OCI-LY1 (cell line): ENCODE measurements around the gene DLG1.

Source experiments
- H2AFZ ChIP-seq: fragments of 200-600 bp; sonication (generic), shearing (Covaris generic); 2 replicates; pipeline ENCODE4 v1.6.0; 2014; ENCODE audit warnings: antibody characterized with exemption, mild to moderate bottlenecking, low read length
- H3F3A ChIP-seq: fragments of 200-600 bp; sonication (generic), shearing (Covaris generic); 2 replicates; pipeline ENCODE4 v1.6.0; 2014; ENCODE audit warnings: mild to moderate bottlenecking, antibody characterized with exemption, low read length, moderate library complexity; ENCODE audit not compliant: insufficient read depth
- H3K27ac ChIP-seq: fragments of 200-600 bp; sonication (generic); 2 replicates; pipeline ENCODE4 v1.5.1; 2014; ENCODE audit warnings: low read length, mixed run types, mild to moderate bottlenecking, low read depth; ENCODE audit not compliant: poor library complexity, severe bottlenecking
- H3K27me3 ChIP-seq: fragments of 200-600 bp; sonication (generic); 2 replicates; pipeline ENCODE4 v1.6.0; 2014; ENCODE audit warnings: antibody characterized with exemption, mild to moderate bottlenecking, low read length, moderate library complexity; ENCODE audit not compliant: insufficient read depth
- H3K36me3 ChIP-seq: fragments of 200-600 bp; sonication (generic); 2 replicates; pipeline ENCODE4 v1.6.1; 2014; ENCODE audit warnings: mild to moderate bottlenecking, antibody characterized with exemption, low read length, moderate library complexity, mixed read lengths; ENCODE audit not compliant: insufficient read depth
- H3K4me1 ChIP-seq: fragments of 200-600 bp; sonication (generic); 2 replicates; pipeline ENCODE4 v1.5.1; 2014; ENCODE audit warnings: mild to moderate bottlenecking, low read length, moderate library complexity; ENCODE audit not compliant: insufficient read depth, severe bottlenecking
- H3K4me2 ChIP-seq: fragments of 200-600 bp; sonication (generic), shearing (Covaris generic); 2 replicates; pipeline ENCODE4 v1.6.1; 2014; ENCODE audit warnings: low read length
- H3K4me3 ChIP-seq: fragments of 200-600 bp; sonication (generic); 2 replicates; pipeline ENCODE4 v1.5.1; 2014; ENCODE audit warnings: low read length, low read depth, mild to moderate bottlenecking, mixed read lengths; ENCODE audit not compliant: poor library complexity, severe bottlenecking
- H3K79me2 ChIP-seq: fragments of 200-600 bp; shearing (Covaris generic); 2 replicates; pipeline ENCODE4 v1.6.1; 2016; ENCODE audit warnings: mixed run types, low read length, mixed read lengths; ENCODE audit not compliant: insufficient read depth
- H3K9ac ChIP-seq: fragments of 200-600 bp; sonication (generic), shearing (Covaris generic); 2 replicates; pipeline ENCODE4 v1.6.1; 2014; ENCODE audit warnings: mild to moderate bottlenecking, low read length, mixed read lengths
- H3K9me2 ChIP-seq: fragments of 200-600 bp; sonication (generic), shearing (Covaris generic); 2 replicates; pipeline ENCODE4 v1.6.1; 2014; ENCODE audit warnings: low read depth, mild to moderate bottlenecking, low read length, mixed read lengths
- H3K9me3 ChIP-seq: fragments of 200-600 bp; shearing (Covaris generic); 2 replicates; pipeline ENCODE4 v1.6.1; 2014; ENCODE audit warnings: low read length, mixed read lengths
- H4K20me1 ChIP-seq: fragments of 200-600 bp; sonication (generic), shearing (Covaris generic); 2 replicates; pipeline ENCODE4 v1.6.0; 2016; ENCODE audit warnings: mild to moderate bottlenecking, low read length; ENCODE audit not compliant: insufficient read depth
- CTCF ChIP-seq: fragments of 200-600 bp; sonication (generic), shearing (Covaris generic); IDR thresholded peaks from 2 replicates; pipeline ENCODE4 v1.5.1; 2017; ENCODE audit warnings: mild to moderate bottlenecking, antibody characterized with exemption, low read length, moderate library complexity, mixed read lengths
- EZH2 ChIP-seq: fragments of 200-600 bp; sonication (generic), shearing (Covaris generic); IDR thresholded peaks from 2 replicates; pipeline ENCODE4 v1.8.0; 2017; ENCODE audit warnings: borderline replicate concordance, mixed run types, mild to moderate bottlenecking, antibody characterized with exemption, low read length, moderate library complexity, mixed read lengths

The DLG1 gene

GRCh38 chr3:197117114-197117513, 181.3 kb downstream of the DLG1 start:
- no peaks in the 10 kb centered on the region for H3K9me3 ChIP-seq
- H3K4me2 ChIP-seq, result no peak overlapping the region
- H3K4me3 ChIP-seq, result no peak overlapping the region
- H4K20me1 ChIP-seq, result no peaks in the 10 kb centered on the region
- no peaks in the 10 kb centered on the region for H3K9me2 ChIP-seq
- no peak overlapping the region for H2AFZ ChIP-seq
- no peaks in the 10 kb centered on the region for H3K79me2 ChIP-seq
- H3K4me1 ChIP-seq, result no peaks in the 10 kb centered on the region
- H3K27ac ChIP-seq, result no peak overlapping the region
- H3K9ac ChIP-seq, result no peak overlapping the region
- no peaks in the 10 kb centered on the region for H3F3A ChIP-seq
- TF ChIP-seq CTCF, result no peak
- TF ChIP-seq EZH2, result no peak
- H3K36me3 ChIP-seq, result peaks cover 49% of the 10 kb centered on the region
- no peaks in the 10 kb centered on the region for H3K27me3 ChIP-seq

GRCh38 chr3:197114007-197114406, 184.4 kb downstream of the DLG1 start:
- H3K27ac ChIP-seq, result no peak overlapping the region
- no peak overlapping the region for H3K4me2 ChIP-seq
- H2AFZ ChIP-seq, result no peak overlapping the region
- H3K4me1 ChIP-seq, result no peaks in the 10 kb centered on the region
- no peaks in the 10 kb centered on the region for H3K9me3 ChIP-seq
- no peaks in the 10 kb centered on the region for H3F3A ChIP-seq
- no peak overlapping the region for H3K4me3 ChIP-seq
- TF ChIP-seq CTCF (no peak), EZH2 (no peak)
- H3K9ac ChIP-seq, result no peak overlapping the region
- no peaks in the 10 kb centered on the region for H3K9me2 ChIP-seq
- no peaks in the 10 kb centered on the region for H4K20me1 ChIP-seq
- no peaks in the 10 kb centered on the region for H3K27me3 ChIP-seq
- no peaks in the 10 kb centered on the region for H3K79me2 ChIP-seq
- peaks cover 73% of the 10 kb centered on the region for H3K36me3 ChIP-seq

GRCh38 chr3:197111685-197112084, 186.7 kb downstream of the DLG1 start:
- Histone ChIP-seq H3F3A (no peaks in the 10 kb centered on the region), H3K4me2 (no peak overlapping the region), H3K27me3 (no peaks in the 10 kb centered on the region), H3K9me3 (no peaks in the 10 kb centered on the region), H3K9ac (no peak overlapping the region), H3K27ac (no peak overlapping the region), H3K4me1 (no peaks in the 10 kb centered on the region), H3K9me2 (no peaks in the 10 kb centered on the region), H3K36me3 (peaks cover 73% of the 10 kb centered on the region), H4K20me1 (no peaks in the 10 kb centered on the region), H2AFZ (no peak overlapping the region), H3K4me3 (no peak overlapping the region), H3K79me2 (no peaks in the 10 kb centered on the region)
- TF ChIP-seq EZH2, result no peak

GRCh38 chr3:197105786-197106185, 192.6 kb downstream of the DLG1 start:
- Histone ChIP-seq H3K27me3 (no peaks in the 10 kb centered on the region), H3K36me3 (peaks cover 50% of the 10 kb centered on the region), H3K79me2 (no peaks in the 10 kb centered on the region), H3K9ac (no peak overlapping the region), H3K9me2 (no peaks in the 10 kb centered on the region), H3K9me3 (no peaks in the 10 kb centered on the region), H3F3A (no peaks in the 10 kb centered on the region), H3K4me2 (no peak overlapping the region), H3K27ac (no peak overlapping the region), H3K4me3 (no peak overlapping the region), H2AFZ (no peak overlapping the region), H3K4me1 (no peaks in the 10 kb centered on the region), H4K20me1 (no peaks in the 10 kb centered on the region)
- TF ChIP-seq CTCF (no peak), EZH2 (no peak)
